ENCODE data around the gene BLOC1S6. TPM values are rescaled to one million over a fixed set of nuclear protein-coding genes. Genes with fewer than 3 reads are reported as not detected.

The BLOC1S6 gene
- total RNA-seq (2014; rRNA removed; shearing (Covaris generic)), result 44.0 and 59.2 TPM in 2 replicates

- peak; percentile 86 for DNase-seq (ENCODE audit: low spot score)
Observed at GRCh38 chr15:45587095-45587862, at the start of gene BLOC1S6. TSS of gene BLOC1S6 (plus strand) at chr15:45587379. CDS start at chr15:45587444, 65 bp downstream.

DNA sequence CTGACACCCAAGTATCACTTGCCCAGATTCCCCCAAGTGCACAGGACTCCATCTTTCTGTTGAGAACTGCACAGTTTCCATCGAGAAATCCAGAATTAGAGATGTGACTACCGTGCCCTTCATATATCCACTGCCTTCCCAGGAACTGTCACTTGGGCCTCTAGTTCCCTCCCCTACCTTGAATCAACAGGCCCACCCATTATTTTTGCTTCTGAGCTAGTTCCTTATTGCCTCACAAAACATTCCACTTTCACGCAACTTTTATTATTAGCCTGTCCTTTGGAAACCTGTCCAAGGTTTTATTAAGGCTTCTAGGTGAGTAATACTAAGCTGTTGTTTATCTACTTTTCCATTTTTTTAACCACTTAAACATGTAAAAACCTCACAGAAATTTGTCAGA, 47.5 kb upstream of the BLOC1S6 start:
- DNase-seq (ENCODE audit: low spot score), result no peak

DNA sequence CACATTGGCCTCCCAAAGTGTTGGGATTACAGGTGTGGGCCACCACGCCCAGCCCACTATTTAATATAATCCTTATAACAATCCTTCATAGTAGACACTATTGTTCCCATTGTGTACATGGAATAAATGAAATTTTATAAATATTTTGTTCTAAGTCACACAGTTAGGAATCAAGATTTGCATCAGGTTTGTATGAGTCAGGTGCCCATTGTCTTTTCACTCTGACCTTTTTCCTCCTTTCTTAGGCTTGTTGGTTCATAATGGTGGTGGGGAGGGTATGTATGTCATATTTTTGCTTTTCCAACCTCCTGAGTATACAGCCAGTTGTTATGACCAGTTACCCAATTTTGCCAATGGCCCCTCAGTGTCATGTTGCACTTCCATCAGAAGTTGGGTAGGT, 46.6 kb upstream of the BLOC1S6 start:
- no peak for DNase-seq (ENCODE audit: low spot score)

DNA sequence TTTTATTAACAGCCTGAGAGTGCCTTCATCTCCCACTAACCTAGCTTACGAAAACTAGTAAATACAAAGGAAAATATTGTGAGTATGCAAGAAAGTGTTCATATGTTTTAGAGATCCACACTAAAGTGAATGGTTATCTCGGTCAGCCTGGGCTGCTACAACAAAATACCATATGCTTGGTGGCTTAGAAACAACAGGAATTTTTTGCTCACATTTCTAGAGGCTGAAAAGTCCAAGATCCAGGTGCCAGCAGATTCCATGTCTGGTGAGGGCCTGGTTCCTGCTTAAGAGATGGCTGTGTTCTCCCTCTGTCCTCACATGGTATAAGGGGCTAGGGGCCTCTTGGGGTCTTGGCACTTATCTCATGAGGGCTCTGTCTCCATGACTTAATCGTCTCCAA, 44.1 kb upstream of the BLOC1S6 start:
- no peak for DNase-seq (ENCODE audit: low spot score)

- DNase-seq (ENCODE audit: low spot score), result no peak
Observed at GRCh38 chr15:45544266-45545023, 42.7 kb upstream of the BLOC1S6 start.

- DNase-seq (ENCODE audit: low spot score), result no peak
Observed at GRCh38 chr15:45546789-45547188, 40.4 kb upstream of the BLOC1S6 start.

- no peak for DNase-seq (ENCODE audit: low spot score)
Observed at GRCh38 chr15:45548753-45549520, 38.2 kb upstream of the BLOC1S6 start.

DNA sequence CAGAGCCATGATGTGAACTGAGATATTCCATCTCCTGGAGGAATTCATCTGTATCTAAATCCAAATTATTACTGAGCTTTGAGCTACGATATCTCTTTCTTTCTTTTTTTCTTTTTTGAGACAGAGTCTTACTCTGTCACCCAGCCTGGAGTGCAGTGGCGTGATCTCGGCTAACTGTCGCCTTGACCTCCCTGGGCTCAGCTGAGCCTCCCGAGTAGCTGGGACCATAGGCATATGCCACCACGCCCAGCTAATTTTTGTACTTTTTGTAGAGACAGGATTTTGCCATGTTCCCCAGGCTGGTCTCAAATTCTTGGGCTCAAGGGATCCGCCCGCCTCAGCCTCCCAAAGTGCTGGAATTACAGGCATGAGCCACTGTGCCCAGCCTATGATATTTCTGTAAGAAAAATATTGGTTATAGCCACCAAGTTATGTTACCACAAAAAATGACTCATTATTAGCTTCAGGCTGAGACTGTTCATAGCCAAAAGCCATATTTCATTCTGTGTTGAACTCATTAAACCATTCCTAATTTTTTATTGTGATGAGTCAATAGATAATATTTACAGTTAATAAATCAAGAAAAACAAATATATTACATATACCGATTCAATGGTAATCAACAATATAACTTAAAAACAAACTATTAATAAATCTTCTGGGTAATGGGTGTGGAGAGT, 37.5 kb upstream of the BLOC1S6 start:
- no peak for DNase-seq (ENCODE audit: low spot score)

DNA sequence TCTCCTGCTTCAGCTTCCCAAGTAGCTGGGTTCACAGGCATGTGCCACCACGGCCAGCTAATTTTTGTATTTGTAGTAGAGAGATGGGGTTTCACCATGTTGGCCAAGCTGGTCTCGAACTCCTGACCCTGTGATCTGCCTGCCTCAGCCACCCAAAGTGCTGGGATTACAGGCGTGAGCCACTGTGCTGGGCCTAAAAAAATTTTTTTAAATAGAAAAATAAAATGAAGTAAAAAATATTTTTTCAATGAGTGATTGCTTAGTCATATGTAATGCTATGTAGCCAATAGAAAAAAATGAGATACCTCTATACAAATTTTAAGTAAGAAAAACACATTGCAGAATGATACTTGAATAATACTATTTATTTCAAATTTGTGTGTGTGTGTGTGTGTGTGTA, 36.7 kb upstream of the BLOC1S6 start:
- DNase-seq (ENCODE audit: low spot score), result no peak

DNA sequence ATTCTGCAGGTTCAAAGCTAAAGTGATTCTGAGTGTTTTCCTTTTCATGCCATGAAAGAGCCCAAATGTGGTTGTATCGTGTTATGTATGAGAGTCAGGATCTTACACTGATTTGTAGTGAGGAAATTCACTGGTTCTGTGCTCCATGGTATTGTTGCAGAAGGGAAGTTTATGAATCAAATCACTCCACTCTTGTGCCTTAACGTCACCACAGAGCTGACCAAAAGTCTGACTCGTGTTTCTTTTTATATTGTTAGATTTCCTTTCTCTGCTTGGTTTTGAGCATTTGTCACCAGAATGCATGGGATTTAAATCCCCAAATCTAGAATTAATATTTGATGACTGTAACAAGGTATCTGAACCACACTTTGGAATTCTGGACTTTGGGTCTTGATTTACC, 35.5 kb upstream of the BLOC1S6 start:
- no peak for DNase-seq (ENCODE audit: low spot score)

DNA sequence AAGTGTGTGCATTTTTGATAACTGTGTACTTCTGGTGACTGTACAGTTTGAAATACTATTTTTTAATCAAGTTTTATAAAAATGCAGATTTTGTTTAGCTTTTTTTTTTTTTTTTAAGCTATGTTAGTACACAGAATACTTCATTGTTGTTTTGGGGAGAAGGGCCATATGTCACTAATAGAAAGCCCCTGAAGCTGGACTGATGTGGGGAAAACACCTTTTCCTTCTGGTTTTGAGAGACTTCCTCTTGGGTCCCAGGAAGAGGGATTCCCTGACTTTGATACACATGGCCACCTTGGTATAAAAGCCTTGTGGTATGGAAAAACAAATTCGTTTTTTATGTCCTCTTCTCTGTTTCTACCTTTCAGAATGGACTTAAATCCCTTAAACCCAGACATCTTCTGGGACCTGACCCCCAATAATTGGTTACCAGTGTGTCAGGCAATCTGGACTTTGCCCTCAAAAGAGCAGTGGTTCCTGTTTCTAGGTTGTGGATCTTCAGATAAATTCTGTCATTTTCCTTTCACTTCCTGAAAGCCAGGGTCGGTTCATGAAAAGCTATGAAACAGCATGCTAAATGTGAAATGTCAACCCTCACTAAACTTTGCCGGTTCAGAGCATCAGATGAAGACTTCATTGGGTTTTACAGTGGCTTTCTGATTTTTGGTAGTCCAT, 31.1 kb upstream of the BLOC1S6 start:
- DNase-seq (ENCODE audit: low spot score), result no peak

DNA sequence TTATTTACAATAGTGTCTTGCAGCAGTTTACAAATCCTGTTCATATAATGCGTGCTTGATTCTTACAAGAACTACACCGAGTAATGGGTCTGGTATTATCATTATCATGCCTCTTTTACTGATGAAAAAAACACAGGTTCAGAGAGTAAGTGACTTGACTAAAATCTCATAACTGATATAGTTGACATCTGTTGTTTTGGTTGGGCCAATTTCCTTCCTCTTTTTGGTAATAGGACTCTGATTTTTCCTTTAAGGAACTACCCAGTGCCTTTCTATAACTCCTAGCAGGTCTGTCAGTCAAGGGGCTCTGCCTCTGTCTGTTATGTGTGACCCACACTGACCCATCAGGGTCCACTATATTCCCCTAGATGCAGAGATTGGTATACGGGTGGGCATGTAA, 14.6 kb upstream of the BLOC1S6 start:
- DNase-seq (ENCODE audit: low spot score), result no peak

GRCh38 chr15:45573961-45574629, 13.1 kb upstream of the BLOC1S6 start:
- peak; percentile 10 for DNase-seq (ENCODE audit: low spot score)

- no peak for DNase-seq (ENCODE audit: low spot score)
Observed at GRCh38 chr15:45581919-45582318, 5.3 kb upstream of the BLOC1S6 start.

GRCh38 chr15:45583731-45584639, 3.2 kb upstream of the BLOC1S6 start:
- no peak for DNase-seq (ENCODE audit: low spot score)

GRCh38 chr15:45585069-45585791, 1.9 kb upstream of the BLOC1S6 start:
- no peak for DNase-seq (ENCODE audit: low spot score)

DNA sequence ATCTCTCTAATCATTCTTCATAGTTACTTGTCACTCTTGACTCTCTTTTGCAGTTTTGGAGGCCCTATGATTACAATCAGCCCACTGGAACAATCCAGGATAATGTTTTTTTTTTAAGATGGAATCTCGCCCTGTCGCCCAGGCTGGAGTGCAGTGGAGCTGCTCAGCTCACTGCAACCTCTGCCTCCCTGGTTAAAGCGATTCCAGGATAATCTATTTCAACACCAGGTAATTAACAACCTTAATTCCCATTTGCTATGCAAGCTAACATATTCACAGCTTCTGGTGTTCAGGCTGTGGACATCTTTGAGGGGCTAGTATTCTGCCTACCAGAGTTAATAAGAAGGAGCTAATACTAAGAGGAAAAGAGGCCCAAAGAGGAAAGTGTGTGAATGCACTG, 1.1 kb upstream of the BLOC1S6 start:
- no peak for DNase-seq (ENCODE audit: low spot score)

DNA sequence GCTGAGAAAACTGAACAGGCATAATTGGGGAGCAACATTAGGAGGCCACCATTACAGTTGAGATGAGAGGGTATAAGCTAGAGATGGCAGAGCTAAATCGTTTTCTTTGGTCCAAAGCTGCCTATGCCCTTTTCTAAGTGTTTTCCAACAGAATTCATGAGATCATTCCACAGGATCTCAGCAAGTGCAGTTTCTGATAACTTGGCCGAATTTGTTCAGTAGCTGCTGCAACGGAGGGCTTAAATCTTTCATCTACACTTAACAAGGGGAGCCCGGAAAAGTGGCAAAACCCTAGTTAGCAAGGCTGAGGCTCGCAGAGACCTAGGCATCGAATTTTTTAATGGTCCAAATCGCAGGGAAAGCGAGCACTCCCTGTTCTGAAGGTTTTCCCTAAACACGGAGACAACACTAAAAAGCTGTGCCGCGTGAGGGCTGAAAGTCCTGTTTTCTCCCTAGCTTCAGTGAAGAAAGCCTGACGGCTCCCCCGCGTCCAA, 531 bp upstream of the BLOC1S6 start:
- DNase-seq (ENCODE audit: low spot score), result no peak

DNA sequence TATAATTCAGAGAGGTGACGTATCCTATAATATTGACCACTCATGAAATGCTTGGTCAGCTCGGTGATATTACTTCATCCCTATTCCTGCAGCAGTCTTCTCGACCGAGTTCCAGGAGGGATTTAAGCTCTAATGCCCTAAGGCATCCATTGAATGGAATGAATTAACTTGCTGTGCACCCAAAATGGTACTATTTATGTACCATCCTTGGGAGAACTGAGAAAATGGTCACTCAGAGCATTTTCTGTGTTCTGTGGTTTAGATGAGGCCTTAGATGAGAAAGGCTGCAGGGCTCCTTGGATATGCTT, 638 bp downstream of the BLOC1S6 start:
- no peak for DNase-seq (ENCODE audit: low spot score)
